Limb (tissue), 2 donors: ENCODE measurements around the gene PLA2G4D.
A peak's percentile ranks its signal among the peaks of the same experiment; 100 is the strongest.
"Not testable (repeated sequence)": the region's sequence is repeated elsewhere in the genome, so short reads cannot be mapped to it uniquely, and the experiment has no call there.

Source experiments
- DNase-seq, 2 donors: peaks; one replicate each; pipeline ENCODE4 v3.0.0-alpha.2; 2016; ENCODE audit errors: extremely low spot score in 2 of 2

The PLA2G4D gene

GRCh38 chr15:42091753-42092397 is 2.5 kb downstream of the PLA2G4D start:
- not testable (repeated sequence) for DNase-seq

DNA sequence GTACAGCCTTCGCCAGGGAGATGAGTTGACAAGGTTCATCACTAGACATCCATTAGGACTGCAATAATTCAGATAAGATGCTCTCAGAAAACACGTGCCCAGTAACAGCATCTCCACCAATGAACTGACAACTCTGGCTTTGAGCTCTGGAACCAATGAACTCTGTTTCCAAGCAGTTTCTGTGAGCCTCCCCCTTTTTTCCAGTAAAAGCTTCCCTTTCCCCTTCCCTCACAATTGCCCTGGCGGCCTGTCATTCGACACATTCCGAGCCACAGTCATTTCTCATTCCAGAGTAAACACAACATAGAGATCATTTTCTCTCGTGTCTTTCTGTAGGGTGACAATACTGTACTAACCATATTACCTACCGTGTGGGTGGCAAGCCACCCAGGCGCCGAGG is 3.6 kb downstream of the PLA2G4D start:
- no peak for DNase-seq

DNA sequence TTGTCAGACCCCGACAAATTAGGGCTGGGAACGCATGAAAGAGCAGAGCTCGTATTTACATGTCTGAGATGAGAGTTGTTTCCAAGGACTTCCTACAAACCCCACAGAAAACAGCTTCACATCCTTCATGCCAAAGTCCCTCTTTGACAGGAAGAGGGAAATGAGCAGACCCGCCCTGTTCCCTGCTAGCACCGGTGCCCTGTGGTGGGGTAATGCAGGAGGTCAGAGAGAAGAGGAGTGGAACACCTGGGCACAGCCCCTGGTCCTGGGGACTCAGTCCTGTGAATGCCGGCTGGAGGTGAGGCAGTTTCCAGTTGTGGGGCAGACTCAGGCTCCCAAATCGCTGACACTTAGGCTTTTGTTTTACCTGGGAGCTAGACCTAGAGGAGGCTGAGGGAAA is 4.0 kb downstream of the PLA2G4D start:
- DNase-seq = no peak

GRCh38 chr15:42089942-42090341 is 4.4 kb downstream of the PLA2G4D start:
- no peak for DNase-seq

DNA sequence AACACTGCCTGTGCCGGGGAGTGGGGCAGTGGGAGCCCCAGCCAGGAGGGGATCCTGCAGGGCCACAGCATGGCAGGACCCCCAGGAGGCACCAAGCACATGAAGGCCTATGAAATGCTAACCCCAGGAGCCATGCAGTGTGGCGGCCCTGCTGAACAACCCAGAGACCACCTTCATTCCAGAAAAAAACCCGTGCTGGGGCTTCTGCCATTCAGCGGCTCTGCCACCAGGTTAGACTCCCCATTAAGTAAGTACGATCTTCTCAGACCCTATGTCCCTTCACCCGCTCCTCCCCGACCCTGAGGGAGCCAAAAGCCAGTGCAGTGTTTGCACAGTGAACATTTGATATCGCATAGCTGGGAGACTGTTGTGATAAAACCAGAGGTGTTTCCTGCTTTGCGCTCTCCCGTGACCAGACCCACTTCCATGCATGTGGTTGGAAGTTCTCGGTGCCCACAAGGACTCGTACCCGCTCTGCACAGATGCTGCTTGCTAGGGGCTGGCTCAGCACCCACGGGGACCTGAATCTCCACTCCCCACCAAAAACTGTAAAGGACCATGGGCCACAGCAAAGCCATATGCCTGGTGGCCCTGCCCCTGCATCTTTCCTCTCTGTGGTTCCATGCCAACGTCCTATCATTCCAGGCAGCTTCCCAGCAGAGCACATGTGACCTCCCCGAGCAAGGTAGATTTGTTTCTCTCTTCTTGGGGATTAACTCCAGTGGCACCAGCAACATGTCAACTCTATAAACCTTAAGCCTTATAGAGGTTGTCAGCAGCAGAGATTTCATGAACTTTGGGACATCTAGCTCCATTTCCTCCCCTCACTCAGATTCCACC is 5.3 kb downstream of the PLA2G4D start:
- no peak for DNase-seq

GRCh38 chr15:42087926-42088800 is 6.2 kb downstream of the PLA2G4D start:
- DNase-seq = no peak

- DNase-seq = no peak
Measured at GRCh38 chr15:42087460-42087859, 6.9 kb downstream of the PLA2G4D start.

DNA sequence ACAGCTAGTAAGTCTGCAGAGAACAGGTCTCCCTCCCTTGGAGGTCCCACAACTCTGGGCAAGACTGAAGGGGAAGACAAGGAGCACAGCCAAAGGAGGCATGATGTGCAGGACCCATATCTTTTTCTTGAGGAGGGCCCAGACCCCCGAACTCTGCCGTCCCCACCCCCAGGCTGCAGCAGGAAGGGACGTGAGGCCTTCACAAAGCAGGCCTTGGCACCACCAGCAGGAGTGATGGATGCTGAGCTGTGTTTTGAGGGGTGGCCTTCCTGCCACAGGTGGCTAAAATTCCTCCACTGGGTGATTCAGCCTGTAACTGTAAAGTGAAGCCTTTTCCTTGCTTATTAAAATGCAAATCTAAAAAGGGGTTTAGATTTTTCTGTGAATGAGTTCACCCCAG is 8.6 kb downstream of the PLA2G4D start:
- no peak for DNase-seq

DNA sequence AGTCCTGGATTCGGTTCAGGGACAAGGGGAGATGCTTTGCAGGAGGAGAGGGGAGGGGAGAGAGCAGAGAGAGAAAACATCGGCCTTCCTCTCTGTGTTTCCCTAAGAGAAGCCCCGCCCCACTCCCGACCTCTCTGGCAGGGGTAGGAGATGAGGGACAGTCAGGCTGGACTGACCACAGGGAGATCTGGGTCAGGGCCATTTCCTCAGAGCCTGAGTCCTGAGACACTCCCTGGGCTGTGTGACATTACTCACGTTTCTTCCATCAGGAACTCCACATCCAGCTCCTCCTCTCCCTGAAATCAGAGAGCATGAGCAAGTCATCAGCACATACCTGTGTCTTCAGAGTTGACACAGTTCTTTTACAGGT is 9.1 kb downstream of the PLA2G4D start:
- no peak for DNase-seq

DNA sequence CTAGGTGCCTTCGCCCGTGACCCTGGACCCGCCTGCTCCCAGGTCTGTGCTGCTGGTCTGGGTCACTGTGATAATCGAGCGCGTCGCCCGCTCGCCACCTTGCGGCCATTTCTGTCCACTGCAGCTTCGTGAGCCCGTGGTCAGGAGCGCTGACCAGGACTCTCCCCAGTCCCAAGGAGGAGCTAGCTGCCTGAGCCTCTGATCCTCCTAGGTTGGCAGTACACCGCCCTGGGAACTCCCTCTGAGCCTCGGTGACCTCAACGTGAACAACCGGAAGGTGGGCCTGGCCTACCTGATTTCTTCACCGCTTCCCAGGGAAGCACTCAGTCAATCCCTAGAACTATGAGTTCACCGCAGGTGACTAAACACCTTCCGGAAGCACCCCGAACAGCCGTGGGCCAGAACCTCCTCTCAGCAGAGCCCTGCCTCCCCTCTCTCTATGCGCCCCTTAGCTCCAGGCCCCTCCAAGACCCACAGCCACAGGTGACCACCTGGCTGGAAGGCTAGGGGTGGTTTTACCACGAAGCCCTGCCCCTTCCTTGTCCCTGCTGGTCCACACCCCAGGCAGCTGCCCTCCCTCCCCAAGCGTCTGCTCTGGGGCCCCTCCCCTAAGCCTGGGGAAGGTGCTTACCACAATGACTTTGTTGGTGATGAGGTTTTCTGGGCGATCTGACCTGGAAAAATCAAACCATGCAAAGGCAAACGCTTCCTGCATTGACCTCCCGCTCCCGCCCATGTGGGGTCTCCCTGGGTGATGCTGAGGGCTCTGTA is 9.7 kb downstream of the PLA2G4D start:
- DNase-seq = peak; percentile 44 to 81

DNA sequence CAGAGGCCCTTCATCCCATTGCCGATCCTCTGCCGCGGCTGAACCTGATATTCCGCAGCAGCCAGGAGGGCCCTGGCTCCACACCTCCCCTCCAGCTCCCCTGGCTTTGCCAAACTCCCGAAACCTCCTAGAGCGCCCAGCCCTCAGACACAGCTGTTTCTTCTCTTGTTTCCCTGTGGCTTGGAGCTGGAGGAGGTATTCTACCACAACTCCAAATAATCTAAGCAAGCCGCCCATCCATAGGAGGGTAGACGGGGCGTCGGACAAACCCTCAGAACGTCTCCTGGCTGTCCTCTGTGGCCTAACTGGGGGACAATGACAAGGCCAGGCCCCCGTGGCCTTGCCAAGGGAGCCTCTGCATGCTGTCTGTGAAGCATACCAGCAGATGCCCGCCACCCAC is 10.4 kb downstream of the PLA2G4D start:
- DNase-seq = no peak

DNA sequence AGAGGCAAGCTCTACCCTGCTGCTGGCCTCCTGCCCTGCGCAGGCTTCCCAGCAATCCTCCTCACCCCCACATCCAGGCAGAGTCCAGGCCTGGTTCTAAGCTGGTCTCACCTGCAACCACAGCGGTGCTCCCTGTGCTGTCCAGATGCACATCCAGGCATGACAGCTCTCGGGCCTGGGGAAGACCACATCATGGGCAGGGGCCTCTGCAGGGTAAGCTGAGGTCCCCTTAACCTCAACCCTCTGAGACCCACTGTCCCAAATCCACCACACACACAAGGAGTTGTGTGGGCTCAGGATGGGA is 10.8 kb downstream of the PLA2G4D start:
- no peak for DNase-seq

DNA sequence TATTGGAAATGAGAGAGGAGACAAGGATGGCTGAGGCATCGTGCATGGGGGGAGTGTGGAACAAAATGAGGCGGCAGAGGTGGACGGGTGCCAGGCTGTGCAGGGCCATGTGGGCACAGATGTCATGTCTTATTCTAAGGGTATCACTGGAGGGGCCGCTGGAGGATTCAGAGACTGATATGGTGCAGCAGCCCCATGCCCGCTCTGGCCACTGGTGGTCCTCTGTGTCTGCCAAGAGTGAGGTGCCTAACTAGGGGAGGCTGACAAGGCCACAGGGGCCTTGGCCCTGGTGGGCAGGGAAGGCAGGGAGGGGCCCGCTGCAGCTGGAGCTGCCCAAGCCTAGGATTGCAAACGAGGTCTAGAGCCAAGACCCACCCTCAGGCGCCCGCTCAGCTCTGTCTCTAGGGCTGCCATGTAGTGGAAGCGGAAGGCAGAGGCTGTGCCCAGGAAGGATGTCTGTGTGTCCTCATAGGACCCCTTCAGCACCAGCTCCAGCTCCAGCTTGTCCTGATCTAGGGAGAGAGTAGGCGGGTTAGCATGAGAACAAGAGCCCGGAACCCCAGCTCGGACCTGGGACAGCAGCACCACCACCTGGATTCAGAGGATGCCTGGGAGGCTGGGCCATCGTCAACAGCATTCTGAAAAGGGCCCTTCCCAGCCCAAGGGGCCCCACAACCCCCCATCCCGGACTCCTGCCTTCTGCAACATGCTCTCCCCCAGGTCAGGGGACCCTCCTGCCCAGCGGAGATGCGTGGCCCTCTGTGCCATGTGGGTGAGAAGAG is 11.3 kb downstream of the PLA2G4D start:
- DNase-seq = no peak

DNA sequence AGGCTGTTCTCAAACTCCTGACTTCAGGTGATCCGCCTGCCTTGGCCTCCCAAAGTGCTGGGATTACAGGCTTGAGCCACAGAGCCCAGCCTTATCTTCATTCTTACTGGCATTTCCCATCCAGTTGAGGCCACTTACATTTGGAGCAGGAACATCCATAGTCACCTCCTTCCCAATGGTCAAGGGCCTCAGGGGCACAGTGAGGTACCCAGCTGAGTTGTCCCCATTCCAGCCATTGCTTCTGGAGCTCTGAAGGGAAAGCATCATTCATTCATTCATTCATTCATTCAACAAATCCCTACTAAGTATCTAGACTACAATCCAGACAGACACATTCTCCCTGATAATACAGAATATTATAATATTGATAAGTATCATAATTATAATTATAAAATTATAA is 12.2 kb downstream of the PLA2G4D start:
- DNase-seq = no peak

DNA sequence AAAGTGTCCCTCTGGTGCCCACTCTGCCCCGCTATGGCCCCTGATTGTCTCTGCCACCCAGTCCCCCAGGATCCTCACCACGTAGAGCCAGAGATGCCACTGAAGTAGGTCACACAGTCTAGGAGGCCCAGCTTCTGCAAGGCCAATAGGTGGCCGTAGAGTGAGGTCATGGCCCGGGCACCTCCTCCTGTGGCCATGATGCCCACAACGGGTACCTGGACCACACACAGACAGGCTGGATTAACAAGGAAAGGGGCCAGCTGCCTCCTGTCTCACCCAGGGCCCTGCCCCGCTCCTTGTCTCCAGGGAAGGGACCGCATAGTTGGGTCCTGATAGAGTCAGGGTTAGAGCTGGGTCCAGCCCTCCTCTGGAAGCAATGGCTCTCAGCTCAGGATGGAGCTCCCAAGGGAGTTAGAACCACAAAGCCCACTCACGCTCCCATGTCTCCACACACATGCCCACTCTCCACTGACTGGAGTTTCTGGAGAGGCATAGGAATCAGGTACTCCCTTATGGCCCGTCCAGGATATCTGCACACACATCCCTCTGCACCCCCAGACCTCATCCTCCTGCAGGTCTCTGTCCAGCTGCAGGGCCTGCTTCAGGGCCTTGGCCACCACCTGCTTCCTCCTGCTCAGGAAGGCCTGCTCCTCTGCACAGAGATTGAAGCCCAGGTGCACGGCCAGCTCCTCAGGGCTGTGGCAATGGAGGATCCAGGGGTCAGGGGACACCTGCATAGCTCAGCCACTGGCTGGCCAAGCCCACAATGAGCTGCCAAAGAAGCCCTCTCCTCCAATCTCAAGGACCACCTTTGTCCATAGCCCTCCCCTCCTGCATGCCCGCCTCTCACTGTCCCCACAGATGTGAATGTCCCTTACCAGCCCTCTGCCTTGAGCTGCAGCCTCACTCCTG is 13.2 kb downstream of the PLA2G4D start:
- no peak for DNase-seq

DNA sequence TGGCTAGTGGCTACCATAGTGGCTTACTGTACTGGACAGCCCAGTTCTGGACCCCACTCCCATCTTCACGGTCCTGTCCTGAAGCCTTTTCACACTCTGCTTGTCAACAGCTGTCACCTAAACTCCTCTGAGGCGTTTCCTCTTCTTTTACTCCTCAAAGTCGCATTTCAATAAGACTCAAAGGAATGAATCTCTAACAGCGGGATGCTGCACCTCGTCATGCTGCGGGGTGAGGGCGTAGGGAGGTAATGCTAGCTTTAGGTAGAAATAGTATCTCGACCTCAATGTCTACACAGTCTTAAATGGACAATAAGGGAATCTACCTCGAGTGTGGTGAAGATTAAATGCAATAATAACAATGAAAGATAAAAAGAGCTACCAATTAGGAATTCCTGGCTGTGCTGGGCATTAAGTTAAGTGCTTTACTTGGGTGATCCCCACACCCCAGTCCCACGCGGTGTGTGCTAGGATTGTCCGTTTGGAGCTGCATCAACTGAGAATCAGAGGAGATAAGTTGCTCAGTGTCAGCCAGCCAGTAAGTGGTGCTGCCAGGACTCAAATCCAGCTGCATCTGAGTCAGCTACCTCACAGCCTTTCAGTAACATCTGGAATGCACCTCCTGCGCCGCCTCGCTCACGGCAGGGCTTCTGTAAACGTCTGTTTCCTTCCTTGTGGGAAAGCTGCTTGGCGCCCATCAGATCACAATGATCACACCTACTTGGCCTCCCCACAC is 14.0 kb downstream of the PLA2G4D start:
- peak in 1 of 2 donors; percentile 15 for DNase-seq

GRCh38 chr15:42079401-42079908 is 14.9 kb downstream of the PLA2G4D start:
- no peak for DNase-seq

DNA sequence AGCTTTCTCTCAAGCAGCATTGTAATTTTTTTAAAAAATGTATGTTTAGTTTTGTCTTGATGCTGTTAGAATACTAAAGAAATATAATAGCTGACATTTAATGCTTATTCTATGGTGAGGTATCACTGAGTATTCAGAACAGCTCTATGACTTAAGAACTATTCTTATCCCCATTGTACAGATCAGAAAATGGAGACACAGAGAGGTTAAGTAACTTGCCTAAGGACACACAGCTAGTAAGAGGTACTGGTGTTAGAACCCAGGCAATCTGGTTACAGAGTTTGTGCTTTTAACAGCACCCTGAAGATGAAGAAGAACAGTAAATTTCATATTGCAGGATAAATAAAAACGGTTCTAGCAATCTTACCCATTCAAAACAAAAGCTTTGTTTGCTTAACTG is 15.5 kb downstream of the PLA2G4D start:
- no peak for DNase-seq

DNA sequence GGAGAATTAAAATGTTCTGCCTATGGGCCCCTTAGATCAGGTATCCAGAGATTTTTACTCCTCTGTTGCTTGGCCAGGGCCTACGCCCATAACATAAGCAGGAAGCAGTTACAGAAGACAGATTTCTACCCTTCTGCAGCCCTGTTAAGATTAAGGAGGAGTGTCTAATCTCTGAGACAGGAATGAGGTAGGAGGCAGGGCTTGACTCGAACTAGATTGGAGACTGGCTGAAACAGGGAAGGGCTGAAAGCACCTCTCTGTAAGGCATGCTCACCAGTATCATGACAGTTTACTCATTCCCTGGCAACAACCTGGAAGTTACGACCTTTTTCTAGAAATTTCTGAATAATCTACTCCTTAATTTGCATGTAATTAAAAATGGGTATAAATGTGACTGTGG is 16.7 kb downstream of the PLA2G4D start:
- DNase-seq = no peak
